ENCODE measurements around the gene RANBP17.
"Not testable (repeated sequence)": the region's sequence is repeated elsewhere in the genome, so short reads cannot be mapped to it uniquely, and the experiment has no call there.

Gene RANBP17

DNA sequence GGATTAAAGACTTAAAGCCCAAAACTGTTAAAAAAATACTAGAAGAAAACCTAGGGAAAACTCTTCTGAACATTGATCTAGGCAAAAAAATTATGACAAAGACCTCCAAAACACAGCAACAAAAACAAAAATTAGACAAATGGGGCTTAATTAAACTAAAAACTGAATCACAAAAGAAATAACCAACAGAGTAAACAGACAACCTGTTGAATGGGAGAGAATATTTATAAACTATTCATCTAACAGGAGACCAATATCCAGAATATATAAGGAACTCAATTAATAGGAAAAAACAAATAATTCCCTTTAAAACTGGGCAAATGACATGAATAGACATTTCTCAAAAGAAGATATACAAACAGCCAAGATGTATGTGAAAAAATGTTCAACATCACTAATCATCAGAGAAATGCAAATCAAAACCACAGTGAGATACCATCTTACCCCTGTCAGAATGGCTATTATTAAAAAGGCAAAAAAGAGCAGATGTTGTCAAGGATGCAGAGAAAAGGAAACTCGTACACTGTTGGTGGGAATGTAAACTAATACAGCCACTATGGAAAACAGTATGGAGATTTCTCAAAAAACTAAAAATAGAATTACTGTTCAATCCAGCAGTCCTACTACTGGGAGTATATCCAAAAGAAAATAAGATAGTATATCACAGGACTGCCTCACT is 397.1 kb downstream of the RANBP17 start:
- no peak for DNase-seq

DNA sequence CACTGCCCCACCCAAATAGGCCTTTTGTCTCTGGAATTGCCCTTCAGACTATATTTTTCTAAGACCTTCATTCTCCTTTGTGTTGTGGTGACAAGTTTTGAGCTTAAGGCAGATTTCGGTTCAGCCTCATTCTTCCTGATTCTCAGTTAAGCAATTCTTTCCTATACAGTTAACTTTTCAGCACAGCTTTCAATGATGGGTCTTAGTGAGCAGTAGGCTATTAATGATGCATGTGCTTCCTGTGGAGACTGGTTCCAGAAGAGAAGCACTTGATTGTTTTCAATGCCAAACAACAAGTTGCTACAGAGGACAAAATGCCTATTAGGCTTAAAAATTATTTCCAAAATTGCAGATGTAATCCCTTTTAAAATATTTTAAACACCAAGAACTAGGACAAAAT is 399.5 kb downstream of the RANBP17 start:
- DNase-seq: no peak

DNA sequence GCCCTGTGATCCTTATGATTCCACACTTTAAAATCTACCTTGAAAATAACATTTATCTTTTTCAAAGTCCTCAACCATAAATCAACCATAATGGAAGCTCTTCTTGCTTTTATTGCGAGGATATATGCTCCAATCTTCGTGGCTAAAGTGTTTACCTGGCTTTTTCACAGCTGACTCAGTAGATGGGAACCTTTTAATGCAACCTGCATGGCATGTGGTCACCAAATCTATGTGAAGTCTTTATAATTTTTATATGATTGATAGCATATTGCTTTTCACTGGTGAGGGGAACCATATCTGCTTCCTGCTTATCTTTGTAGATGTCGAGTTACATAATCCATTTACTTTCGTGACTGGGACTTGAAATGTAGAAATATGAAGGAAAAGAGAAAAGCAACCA is 400.1 kb downstream of the RANBP17 start:
- no peak for DNase-seq

DNA sequence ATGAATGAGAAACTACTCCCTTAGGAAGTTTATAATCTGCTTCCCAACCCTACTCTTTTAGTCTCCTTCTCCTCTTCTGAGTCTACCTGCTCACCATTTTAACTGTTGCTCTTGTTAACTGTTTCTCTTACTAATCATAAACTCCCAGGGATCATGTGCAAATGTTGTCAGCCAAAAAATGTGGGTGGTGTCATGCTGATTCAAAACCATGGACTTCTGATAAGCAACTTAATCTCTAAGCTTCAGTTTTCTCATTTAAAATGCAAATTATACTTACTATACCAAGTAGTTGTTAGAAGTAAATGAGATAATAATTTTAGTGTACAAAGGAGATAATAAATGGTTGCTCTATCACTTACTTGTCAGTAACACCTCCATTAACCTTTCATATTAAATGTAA is 401.4 kb downstream of the RANBP17 start:
- no peak for DNase-seq

DNA sequence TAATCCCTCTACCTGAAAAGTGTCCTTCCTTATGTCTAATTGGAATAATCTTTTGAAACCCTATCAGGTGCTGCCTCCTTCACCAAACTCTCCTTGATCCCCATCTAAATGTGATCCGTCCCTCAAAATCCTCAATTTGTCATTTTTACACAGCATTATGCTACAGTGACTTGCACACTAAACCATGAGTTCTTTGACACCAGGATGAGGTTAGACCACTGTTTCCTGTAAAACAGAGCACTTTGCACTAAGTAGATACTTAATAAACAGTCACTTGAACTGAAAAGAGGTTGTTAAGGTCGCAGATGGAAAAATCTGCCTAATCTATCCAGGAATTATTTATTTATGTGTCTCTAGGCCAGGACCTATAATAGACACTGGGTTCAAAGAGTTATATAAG is 403.0 kb downstream of the RANBP17 start:
- no peak for DNase-seq

DNA sequence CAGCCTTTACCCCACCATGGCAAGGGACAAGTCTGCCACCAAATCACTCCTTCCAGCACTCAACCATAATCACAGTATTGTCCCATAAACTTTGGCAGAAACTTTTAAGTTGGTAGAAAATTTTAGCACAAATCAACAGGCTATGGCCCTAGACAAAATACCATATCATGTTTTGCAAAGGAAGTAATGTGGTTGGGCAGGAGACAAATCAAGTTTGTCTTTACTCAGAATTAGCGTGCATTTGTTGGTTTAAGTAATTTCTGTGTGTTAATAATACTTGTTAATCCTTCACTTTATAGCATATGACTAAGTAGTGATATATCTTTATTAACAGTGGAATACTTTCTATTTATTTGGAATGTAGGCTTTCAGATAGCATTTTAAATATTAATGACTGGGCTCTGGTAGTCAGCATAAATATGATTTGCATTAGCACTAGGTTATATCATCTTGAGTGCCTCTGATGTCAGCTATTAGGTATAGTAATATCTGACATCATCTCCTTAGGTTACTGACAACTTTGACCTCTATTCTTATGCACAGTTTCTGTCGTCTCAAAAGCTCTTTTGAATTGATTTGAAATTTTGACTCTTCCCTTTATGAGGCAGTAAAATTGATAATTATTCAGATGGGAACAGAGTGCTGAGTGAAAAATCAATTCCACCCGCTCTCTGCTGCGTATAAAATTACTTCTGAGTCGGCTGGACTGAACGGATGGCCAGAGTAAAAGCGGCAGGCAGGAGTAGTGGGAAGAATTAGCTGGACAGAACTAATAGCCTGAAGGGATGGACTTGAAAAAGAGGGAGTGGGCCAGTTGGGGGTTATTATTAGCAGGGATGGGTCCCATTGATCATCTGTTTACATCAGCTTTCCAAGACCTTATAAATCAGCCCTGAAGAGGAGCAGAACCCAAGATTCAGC is 407.1 kb downstream of the RANBP17 start:
- no peak for DNase-seq

DNA sequence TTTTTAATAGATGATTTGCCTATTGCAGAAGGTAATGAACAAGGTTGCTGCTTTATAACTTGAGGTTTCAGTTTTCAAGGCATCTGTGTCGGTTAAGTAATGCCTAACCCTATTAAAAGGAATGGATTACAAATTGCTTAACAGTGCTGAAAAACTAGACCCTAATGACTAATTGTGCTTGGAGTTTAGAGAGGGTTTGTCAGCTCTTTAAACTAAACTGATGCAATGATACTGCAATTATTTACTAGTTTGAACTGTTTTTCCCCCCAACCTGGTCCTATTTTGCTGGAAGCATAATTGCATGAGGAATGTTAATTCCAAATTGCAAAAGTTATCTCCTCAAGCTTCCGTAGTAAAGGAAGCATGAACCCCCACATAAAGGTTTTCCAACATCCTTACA is 407.9 kb downstream of the RANBP17 start:
- DNase-seq: no peak

DNA sequence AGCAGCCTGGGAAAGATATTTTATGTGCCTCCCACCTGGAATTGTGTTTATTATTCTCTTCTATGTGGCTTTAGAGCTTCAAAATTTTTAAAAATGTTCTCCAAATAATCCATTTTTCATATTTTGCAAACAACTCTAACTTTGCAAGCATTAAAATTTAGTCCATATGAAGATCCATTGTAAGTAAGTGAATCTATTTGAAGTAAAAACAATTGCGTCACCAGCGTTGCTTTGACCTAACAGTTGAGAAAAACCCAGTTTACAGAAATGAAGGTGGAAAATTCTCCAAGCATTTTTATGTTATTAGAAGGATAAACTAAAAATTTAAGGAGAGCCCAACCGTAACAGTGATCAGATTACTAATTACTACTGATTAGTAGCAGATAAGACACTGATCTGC is 408.3 kb downstream of the RANBP17 start:
- no peak for DNase-seq

DNA sequence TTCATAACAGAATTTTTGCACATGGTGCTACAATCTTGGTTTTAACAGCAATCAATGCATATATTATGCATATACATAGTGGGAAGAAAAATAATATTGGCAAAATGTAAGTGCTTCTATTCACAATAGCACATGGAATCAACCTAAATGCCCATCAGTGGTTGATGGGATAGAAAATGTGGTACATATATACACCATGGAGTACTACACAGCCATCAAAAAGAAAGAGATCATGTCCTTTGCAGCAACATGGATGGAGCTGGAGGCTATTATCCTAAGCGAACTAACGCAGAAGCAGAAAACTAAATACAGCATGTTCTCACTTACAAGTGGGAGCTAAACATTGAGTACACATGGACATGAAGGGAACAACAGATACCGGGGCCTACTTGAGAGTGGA is 410.0 kb downstream of the RANBP17 start:
- DNase-seq: no peak

DNA sequence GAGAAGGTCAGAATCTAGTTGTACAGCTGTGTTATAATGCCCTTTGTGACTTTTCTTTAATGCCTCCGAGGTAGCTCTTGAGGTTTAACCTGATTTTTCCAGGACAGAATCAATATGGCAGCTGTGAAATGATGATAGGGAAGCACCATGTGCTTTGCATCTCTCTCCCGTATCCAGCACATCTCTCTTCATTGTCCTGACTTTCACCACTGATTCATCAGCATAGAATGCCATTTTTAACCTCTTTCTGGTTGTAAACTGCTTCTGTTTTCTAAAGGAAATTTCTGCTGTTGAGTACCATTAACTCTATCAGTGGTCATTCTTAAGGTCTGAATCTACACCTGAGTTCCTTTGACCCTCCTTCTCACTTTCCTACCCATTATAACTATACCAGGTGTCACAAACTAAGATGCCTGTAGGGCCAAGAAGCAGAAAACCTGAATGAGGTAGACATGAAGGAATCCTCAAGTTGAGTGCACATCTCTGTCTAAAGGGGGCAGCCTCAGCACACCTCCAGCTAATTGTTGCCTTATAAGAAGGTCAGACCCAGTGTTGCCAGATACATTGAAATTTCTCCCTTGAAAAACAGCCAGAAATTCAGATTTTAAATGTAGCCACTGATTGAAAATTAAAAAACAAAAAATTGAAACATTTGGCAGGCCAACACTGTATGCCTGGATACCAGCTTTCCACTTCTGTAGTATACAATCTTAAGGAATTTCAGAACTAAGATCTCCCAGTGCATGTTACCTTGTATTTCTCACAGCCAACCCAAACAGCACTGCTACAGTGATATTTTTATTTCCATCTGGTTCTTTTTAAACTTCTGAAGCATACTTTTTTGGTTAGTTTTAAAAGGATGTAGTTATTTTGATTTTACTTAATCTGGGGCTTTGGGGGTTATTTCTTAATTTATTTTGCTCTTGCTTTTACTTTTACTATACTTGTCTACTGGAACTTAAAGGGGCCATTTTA is 411.5 kb downstream of the RANBP17 start:
- DNase-seq: no peak

DNA sequence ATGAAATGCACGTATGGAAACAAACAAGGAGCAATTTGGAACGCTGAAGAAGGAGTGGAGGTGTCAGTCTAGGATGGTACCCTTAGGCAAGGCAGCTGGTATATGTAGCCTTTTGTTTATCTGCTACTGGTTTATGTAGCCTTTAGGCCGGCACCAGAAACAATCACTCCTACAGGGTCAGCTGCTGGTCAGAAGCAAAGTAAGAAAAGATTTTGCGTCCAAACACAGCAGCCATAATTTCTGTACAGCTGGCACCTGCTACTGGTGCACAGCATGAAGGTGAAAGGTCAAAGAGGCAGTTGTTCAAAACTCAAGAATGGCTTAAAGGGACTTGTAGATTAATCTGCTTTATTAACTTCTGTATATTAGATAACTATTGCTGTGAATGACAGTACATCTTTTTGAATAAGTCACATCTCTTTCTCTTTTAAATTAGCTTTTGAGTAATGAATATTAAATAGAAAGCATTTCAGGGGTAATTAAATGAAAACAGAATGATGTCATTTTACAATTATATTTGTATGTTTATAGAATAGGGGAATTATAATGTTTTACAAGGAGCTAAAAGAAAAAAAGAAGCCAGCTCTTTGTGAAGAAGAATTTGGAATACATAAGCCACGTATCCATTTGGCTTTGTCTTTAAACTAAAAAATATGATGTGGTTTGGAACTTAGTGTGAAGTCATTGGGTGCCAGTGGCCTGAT is 414.2 kb downstream of the RANBP17 start:
- DNase-seq: no peak

DNA sequence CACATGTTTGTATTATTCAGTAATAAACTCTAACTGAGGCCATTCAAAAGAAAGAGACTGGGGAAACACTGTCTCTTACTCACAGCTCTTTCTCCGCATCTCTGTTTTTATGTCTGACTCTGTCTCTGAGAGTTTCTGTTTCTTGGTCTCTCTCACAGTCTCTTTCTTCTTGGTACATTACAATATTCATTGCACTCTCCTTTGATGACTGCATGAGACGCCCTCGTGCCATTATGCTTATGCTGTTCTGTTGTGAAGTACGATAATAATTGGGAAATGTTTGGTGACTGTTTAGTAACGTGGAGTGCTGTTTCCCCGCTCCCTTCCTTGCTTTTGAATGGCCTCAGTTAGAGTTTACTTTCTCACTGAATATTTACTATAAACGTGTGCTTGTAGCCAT is 421.9 kb downstream of the RANBP17 start:
- DNase-seq: no peak

DNA sequence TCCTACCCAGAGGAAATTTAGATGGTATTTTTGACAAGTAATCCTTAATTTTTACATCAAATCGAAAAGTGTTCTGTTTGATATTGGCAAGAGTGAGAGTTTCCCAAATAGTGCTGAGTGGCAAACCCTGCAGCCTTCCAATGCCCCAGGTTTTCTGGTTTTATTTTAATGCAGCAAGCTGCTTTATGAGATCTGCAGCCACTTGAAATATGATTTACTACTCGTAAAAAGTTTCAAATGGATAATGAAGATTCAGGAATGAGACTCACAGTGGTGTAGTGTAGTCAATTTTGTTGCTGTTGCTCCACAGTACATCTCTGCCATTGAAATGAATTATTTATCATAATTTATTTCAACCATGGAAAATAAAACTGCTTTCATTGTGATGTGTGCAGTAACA is 423.6 kb downstream of the RANBP17 start:
- DNase-seq: no peak

DNA sequence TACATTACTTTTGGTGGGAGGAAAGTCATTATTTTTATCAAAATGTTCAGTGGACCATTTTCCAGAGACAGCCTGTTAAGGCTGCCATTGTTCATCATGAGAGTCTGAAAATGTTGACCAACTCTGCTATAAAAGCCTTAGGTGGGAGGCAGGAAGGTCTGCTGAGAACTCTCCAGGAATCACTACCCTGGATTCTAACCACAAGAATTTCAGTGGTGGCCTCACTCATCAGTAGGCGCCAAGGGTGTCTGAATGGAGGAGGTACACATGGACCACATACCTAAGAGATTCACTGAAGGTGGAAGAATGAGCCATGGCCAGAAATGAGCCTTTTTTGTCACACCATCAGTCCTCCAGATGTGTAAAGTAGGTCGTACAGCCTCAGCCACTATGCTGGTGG is 426.2 kb downstream of the RANBP17 start:
- DNase-seq: no peak

DNA sequence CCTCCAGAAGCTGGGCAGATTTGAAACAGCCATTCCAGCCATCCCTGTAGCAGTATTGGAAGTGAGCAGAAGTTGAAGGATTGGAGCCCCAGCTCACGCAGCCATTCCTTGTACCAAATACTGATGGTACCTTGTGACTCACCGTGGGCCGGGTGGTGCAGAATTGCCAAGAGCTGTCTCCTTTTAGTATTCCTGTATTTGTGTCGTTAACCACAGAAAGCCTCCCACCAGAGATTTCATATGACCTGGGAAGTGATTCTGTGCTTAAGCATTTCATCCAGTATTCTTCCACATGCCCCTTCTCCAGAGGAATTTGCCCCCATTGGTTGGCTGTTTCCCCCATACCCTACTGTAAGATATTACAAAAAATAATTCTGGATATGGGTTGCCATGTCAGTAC is 429.6 kb downstream of the RANBP17 start:
- DNase-seq: no peak

DNA sequence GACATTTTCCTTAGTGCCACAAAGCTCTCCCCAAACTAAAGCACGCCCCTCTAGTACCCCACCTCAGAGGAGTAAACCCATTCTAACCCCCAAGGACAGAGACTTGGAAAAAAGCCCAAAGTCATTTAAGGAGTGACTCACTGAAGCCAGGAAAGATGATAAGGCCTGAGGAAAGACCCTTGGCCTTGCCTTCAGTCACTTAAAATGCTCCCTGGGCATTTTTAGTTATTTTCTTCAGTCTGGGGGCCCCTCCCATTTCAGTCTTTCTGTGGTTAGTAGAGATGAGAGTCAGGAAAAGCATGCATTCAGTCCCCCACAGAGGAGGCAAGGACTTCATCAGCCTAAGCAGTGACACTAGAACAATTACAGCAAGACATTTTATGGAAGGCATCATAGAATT is 433.5 kb downstream of the RANBP17 start:
- DNase-seq: no peak

DNA sequence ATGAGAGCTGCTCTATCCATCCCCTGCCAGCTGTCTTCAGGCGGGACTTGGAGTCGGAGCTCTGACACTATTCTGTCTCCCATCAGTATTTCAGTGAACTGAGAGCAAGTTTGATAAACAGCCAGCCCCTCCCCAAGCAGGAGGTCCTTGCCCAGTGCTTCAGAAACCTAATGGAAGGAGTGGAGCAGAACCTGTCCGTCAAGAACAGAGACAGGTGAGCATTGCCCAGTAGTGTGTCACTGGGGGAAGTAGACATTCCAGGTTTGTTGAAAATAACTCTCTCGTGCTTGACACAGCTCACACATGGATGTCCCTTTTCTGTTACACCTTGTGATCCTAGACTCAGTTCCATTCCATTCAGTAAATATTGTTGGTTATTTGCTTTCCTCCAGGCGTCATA is 434.0 kb downstream of the RANBP17 start:
- no peak for DNase-seq

DNA sequence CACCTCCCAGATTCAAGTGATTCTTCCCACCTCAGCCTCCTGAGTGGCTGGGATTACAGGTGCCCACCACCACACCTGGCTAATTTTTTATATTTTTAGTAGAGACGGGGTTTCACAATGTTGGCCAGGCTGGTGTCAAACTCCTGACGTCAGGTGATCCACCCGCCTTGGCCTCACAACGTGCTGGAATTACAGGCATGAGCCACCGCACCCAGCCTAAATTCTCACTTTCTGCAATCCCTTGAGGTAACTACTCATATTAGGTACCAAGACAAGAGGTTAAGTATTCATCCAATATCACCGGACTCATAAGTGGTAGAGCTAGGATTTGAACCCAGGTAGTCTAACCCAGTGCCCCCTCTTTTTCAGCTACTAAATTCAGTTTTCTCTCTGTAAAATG is 436.1 kb downstream of the RANBP17 start:
- DNase-seq: not testable (repeated sequence)

DNA sequence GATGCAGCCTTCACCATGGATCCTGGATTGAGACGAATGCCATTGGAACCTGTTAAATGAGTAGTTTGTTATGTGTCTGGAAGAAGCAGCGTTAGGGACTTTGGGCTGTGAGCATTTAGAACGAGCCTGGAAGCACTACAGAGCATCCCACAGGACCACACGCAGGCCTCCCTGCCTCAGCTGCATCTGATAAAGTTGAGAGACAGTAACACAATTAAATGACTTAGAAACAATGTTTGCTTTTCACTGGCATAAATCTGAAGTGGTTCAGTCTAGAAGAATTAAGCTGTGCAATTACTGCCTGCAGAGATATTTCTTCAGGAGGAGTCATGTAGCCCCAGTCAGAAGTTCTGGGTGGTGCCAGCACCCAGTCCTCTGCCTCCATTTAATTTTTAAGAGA is 437.4 kb downstream of the RANBP17 start:
- no peak for DNase-seq

DNA sequence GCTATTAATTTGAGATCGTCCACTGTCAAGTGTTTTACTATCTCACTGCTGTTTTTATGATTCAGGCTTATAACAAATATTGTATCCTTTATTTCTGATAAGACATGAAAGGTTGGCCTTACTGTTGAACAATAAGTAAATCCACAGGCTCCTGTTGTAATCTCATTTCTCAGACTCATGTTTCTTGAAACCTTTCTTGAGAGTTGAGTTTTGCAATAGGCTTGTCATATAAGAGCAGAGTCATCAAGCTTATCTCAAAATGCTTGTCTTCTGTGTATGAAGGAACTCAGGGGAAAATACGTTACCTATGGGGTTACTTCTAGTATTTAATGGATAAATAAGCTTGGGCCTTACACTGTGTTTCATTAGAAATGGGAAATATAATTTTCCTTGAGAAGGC is 438.0 kb downstream of the RANBP17 start:
- no peak for DNase-seq

DNA sequence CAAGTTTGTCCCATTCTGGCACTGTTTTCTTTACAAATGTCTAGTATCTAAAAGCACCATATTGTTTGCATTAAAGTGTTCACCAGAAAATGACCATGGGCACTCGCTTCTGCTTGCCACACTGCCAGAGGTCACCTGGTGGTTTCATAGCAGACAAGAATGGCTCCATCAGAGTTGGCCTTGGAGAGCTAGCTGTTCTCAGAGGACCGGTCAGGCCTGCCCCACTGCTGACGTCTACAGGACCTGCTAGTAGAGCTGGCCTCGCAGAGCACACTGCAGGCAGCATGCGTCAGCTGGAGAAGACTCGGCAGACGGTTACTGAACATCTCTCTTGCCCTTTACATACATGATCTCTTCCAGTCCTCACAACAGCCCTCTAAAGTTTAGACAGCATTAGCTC is 438.5 kb downstream of the RANBP17 start:
- DNase-seq: no peak

DNA sequence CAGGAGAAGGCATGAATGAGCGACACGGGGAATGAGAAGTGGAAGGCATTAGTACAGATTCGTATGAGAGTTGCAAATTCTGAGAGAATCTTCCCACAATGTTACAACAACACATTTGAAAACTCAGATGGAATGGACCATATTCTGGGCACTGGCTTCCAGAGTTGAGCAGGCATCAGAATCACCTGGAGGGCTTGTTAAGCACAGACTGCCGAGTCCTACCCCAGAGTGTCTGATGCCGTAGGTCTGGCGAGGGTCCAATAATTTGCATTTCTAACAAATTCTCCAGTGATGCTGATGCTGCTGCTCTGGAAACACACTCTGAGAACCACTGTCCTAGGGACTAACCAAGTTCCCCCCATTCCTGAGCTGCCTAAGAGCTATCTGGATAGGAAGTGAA is 444.3 kb downstream of the RANBP17 start:
- no peak for DNase-seq
